ENCODE measurements around the gene RNGTT.

The RNGTT gene

DNA sequence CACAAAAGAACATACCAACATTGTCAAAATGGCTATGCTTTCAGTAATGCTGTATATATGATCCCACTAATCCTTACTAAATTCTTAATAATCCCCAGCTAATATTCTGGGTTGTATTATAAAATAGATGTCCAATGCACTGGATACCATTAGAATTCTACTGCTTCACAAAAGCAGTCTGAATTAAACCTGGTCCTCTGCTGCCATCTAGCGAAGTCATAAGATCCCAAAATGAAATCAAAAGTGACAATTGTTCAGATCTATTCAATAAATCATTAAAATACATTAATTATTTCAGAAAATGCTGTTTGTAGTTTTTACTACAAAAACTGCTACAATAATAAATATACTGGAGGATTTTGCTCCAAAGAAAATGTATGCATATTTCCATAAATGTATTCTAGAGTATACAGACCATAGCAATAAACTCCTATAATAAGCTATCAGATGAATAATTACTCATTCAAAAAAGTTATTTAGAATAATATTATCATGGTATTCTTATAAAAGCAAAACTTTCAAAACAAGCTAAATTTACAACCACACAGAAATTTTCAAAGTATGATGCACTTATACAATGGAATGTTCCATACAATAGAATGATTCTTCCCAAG, 92.6 kb downstream of the RNGTT start:
- TF ChIP-seq POLR2A (IDR thresholded peaks at IDR 0.05; ENCODE audit: low read depth, low read length) (no peak), TAF1 (IDR thresholded peaks at IDR 0.05; ENCODE audit: borderline replicate concordance, low read depth, low read length) (no peak), POLR2AphosphoS5 (IDR thresholded peaks at IDR 0.05; ENCODE audit: low read depth, low read length) (no peak)
- DNase-seq (ENCODE audit: insufficient read length) (no peak), FAIRE-seq (peak; percentile 85)

DNA sequence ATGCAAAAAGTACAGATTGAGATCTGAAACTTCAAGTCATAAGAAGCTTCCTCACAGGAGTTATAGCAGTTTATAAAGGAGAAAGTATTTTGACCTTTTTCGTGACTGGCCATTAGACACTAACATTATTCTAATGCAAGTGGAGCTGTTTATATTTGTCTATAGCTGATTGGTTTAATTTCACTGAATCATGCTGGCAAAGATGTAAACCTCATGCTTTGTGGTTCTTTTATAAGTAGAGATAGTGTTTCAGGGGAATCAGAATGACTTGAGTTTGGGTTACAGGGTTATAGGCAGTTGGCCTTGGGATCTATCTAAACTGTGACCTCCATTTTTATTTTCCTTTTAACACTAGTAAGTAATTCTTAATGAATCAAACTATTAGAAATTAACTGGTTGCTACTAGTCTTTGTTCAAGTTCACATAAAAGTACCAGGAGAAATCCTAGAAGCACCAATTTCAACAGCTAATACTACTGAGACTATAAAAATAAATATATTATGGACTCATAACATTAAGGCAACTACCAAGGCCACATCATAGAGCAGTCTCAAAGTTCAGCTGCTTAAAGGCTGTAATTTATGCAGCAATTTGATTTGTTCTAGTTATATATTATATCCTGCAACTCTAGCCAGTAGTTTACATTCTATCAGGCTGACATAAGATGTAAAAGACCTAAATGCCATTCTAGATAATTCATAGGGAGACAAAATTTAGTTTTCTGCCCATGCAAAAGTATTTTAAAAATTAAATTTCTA, 94.0 kb downstream of the RNGTT start:
- no peak for FAIRE-seq
- no peak for DNase-seq (ENCODE audit: insufficient read length)
- no peak for TF ChIP-seq POLR2AphosphoS5 (IDR thresholded peaks at IDR 0.05; ENCODE audit: low read depth, low read length)
- no peak for TF ChIP-seq TAF1 (IDR thresholded peaks at IDR 0.05; ENCODE audit: borderline replicate concordance, low read depth, low read length)
- TF ChIP-seq POLR2A (IDR thresholded peaks at IDR 0.05; ENCODE audit: low read depth, low read length) = no peak

DNA sequence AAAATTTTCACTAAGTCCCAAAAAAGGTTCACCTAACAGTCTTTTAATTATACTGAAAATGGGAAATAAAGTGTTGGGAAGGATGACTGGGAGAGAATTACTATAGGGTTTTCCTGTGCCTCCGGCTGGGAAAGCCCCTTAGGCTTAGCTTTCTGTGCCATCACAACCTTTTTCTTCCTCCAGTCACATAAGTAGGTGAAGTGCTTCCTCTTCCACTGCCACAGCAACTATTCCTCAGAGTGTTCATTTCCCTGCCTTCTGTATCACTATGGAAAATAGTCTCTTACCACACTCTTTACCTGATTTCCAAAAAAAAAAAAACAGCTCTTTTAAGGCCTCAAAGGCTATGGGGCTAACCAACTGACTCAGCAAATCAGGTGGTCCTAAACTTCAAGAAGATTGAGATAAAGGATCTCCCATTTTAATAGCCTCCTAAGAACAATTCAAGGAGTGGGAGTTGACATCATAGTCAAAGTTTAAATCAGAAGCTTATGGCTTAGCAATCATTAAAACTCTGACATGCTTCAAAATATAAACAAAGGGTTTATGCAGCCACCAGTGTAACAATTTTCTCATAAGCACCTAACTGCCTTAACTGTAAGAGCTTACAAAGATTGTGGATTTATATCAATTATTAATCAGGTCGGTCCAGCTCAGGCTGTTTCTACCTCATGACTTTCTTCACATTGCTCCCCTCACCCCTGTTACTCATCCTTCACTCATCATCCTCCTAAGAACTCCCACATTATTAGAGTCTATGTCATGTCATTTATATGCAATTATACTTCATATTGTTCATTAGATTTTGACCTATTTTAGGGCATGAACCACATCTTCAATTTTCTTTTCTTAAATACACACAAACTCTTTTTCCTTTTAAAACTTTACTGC, 95.3 kb downstream of the RNGTT start:
- no peak for FAIRE-seq
- no peak for DNase-seq (ENCODE audit: insufficient read length)
- TF ChIP-seq POLR2AphosphoS5 (IDR thresholded peaks at IDR 0.05; ENCODE audit: low read depth, low read length) (no peak), TAF1 (IDR thresholded peaks at IDR 0.05; ENCODE audit: borderline replicate concordance, low read depth, low read length) (no peak), POLR2A (IDR thresholded peaks at IDR 0.05; ENCODE audit: low read depth, low read length) (no peak)

DNA sequence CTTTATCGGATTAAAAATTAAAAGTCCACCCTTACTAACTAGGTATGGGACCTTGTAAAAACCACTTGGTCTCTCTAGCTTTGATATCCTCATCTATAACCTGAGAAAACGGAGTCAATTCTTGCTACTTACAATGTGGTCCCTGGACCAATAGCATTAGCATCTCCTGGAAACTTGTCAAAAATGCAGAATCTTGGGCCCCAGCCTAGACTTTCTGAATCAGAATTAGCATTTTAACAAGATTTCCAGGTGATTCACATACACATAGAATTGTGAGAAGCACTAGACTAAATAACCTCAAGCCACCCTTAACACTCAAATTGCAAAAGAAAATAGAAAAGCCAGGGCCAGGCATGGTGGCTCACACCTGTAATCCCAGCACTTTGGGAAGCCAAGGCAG, 96.6 kb downstream of the RNGTT start:
- no peak for FAIRE-seq

DNA sequence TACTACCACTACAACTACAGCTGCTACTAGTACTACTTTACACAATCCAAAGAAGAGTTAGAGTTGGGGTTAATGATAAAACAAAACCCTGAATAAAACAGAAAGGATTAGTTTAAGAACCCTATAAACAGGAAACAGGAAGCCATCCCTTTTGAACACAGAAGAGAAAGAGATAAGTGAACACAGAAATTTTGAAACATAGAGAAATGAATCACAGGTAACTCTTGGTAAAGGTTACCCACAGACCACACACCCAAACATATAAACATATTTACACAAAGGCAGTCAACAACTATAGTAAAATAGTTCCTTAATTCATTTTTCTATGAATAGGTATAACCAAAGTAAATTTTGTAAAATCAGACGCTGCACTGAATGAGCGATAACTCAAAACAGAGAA, 98.1 kb downstream of the RNGTT start:
- DNase-seq (ENCODE audit: insufficient read length) (no peak), FAIRE-seq (no peak)
- no peak for TF ChIP-seq POLR2AphosphoS5 (IDR thresholded peaks at IDR 0.05; ENCODE audit: low read depth, low read length)
- TF ChIP-seq TAF1 (IDR thresholded peaks at IDR 0.05; ENCODE audit: borderline replicate concordance, low read depth, low read length) = no peak
- TF ChIP-seq POLR2A (IDR thresholded peaks at IDR 0.05; ENCODE audit: low read depth, low read length) = no peak

More for the DNA sequence above, 96.6 kb downstream of the RNGTT start:
- no peak for DNase-seq (ENCODE audit: insufficient read length)
- TF ChIP-seq POLR2AphosphoS5 (IDR thresholded peaks at IDR 0.05; ENCODE audit: low read depth, low read length) = no peak

DNA sequence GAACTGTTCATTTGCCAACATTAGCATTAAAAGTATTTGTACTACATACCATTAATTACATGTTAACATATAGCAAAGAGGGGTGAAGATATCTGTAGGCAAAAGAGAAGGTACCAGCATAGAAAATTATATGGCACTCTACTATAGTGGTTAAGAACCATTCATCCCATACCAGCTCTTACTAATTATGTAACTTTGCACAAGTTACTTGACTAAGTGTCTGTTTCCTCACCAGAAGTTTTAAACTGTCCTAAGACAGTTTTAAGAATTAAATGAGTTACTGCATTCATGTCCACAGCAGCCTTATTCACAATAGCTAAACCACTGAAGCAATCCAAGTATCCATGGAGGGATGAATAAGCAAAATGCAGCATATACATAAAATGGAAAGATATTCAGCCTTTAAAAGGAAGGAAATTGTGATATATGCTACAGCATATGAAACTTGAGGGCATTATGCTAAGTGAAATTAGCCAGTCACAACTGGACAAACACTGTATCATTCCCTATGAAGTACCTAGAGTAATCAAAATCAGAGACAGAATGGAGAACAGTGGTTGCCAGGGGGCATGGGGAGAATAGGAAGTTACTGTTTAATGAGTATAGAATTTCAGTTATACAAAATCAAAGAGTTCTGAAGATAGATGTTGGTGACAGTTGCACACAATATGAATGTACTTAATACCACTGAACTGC, 98.9 kb downstream of the RNGTT start:
- TF ChIP-seq POLR2AphosphoS5 (IDR thresholded peaks at IDR 0.05; ENCODE audit: low read depth, low read length) = no peak
- TF ChIP-seq POLR2A (IDR thresholded peaks at IDR 0.05; ENCODE audit: low read depth, low read length) = no peak
- no peak for TF ChIP-seq TAF1 (IDR thresholded peaks at IDR 0.05; ENCODE audit: borderline replicate concordance, low read depth, low read length)
- DNase-seq (ENCODE audit: insufficient read length) = no peak
- no peak for FAIRE-seq

DNA sequence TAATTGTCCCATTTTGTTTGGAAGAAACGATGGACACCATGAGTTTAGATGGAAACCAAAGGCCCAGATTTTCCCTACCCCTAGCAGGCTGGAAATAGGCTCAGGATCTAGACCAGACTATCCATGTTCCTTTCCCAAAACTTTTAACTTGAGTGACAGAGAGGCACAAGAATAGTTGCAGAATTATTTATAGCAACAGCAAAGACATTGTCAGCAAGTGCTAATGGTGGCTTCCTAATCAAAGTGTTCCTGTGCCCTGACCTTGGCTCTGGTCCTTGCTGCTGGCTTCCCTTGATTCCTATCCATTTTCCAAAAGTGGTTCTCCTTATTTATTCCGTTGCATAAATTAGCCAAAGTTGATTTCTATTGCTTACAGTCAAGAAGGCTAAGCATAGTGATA, 103.1 kb downstream of the RNGTT start:
- TF ChIP-seq POLR2A (IDR thresholded peaks at IDR 0.05; ENCODE audit: low read depth, low read length) = no peak
- no peak for DNase-seq (ENCODE audit: insufficient read length)
- FAIRE-seq = no peak

DNA sequence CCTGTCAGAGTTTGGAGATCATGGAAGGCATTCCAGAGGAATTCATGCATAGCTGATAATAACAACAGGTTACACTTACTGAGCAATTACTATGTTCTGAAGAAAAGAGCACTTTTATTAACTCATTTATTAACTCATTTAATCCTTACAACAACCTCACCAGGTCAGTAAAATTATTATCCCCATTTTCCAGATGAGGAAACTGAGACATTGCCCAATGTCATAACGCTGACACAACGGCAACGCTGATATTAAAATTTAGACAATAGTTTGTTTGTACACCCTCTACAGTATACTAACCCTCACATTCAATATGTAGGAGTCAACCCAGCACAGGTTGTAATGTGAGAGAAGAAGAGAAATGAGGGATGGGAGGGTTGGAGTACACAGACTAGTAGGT, 105.0 kb downstream of the RNGTT start:
- no peak for FAIRE-seq
- TF ChIP-seq POLR2AphosphoS5 (IDR thresholded peaks at IDR 0.05; ENCODE audit: low read depth, low read length) (no peak), TAF1 (IDR thresholded peaks at IDR 0.05; ENCODE audit: borderline replicate concordance, low read depth, low read length) (no peak), POLR2A (IDR thresholded peaks at IDR 0.05; ENCODE audit: low read depth, low read length) (no peak)
- no peak for DNase-seq (ENCODE audit: insufficient read length)

DNA sequence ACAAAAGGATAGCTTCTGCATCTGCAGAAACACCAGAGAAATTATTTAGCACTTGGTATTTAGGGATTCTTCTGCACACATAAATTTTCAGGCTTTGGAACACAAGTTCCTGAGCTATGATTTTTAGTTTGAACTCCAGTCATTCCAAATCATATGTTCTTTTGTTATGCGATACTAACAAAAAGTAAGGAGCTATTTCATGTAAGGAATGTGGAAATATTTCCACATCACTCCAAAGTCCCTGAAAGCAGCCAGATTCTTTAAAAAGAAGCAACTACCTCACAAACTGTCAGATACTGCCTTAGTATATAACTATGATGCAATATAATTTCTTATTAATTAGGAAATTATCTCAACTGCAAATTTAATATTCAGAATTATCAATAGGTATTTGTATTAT, 106.9 kb downstream of the RNGTT start:
- TF ChIP-seq TAF1 (IDR thresholded peaks at IDR 0.05; ENCODE audit: borderline replicate concordance, low read depth, low read length) (no peak), POLR2AphosphoS5 (IDR thresholded peaks at IDR 0.05; ENCODE audit: low read depth, low read length) (no peak), POLR2A (IDR thresholded peaks at IDR 0.05; ENCODE audit: low read depth, low read length) (no peak)
- DNase-seq (ENCODE audit: insufficient read length) (no peak), FAIRE-seq (no peak)

DNA sequence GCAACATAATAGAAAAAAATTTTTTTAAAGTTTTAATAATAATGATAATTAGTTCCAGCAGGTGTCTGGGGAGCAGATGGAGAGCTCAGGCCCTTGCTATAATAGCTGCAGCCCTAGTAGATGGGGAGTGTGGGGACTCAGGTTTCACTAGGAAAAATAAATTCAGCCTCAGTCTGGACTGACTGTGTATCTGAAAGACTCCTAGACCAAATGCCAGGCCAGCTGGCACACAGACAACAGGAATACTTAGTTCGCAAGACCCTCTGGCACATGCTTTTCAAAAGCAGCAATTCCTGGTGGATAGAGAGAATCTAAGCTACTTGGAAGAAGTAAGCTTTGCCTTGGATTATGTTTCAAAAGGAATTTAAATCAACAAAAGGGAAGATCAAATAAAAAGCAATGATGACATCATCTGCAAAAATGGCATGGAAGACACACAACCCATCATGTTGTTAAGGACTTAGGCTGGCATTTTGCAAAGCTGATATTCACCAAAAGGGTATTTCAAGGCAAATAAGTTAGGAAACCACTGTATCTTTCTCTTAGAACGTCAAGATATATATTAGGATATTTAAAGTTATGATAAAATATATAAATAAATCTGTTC, 107.8 kb downstream of the RNGTT start:
- no peak for FAIRE-seq
- no peak for TF ChIP-seq TAF1 (IDR thresholded peaks at IDR 0.05; ENCODE audit: borderline replicate concordance, low read depth, low read length)
- TF ChIP-seq POLR2AphosphoS5 (IDR thresholded peaks at IDR 0.05; ENCODE audit: low read depth, low read length) = no peak
- no peak for TF ChIP-seq POLR2A (IDR thresholded peaks at IDR 0.05; ENCODE audit: low read depth, low read length)
- DNase-seq (ENCODE audit: insufficient read length) = no peak

DNA sequence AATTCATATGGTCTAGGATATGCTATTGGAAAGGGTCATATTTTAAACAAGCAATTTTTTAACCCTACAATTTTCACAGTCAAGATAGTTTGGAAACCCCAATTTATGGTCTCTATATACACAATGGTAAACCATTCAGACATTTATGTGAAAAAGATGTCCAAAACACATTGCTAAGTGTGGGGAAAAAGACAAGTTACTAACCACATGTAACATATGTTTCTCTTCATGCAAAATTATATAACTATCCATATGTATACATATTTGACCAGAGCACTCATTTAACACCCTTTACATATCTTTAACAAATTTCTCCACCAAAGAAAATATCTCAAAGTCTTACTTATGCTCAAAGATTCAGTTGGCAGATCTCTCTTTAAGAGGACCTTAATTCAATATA, 110.6 kb downstream of the RNGTT start:
- FAIRE-seq = no peak
- TF ChIP-seq TAF1 (IDR thresholded peaks at IDR 0.05; ENCODE audit: borderline replicate concordance, low read depth, low read length) (no peak), POLR2A (IDR thresholded peaks at IDR 0.05; ENCODE audit: low read depth, low read length) (no peak), POLR2AphosphoS5 (IDR thresholded peaks at IDR 0.05; ENCODE audit: low read depth, low read length) (no peak)

More for the DNA sequence above, 110.6 kb downstream of the RNGTT start:
- no peak for DNase-seq (ENCODE audit: insufficient read length)
